ENCODE data around the gene PTPRG.

The PTPRG gene

GRCh38 chr3:62142331-62143085 lies 581.1 kb downstream of the PTPRG start:
- H3K4me3 ChIP-seq (ENCODE audit: low read depth, low read length): no peak overlapping the region
- DNase-seq (ENCODE audit: low read depth): no peak
- no peak for TF ChIP-seq CTCF (IDR thresholded peaks at IDR 0.05; ENCODE audit: insufficient read depth, low read depth, low read length, missing control alignments)

GRCh38 chr3:62143843-62144450 lies 582.6 kb downstream of the PTPRG start:
- DNase-seq (ENCODE audit: low read depth): no peak
- no peak overlapping the region for H3K4me3 ChIP-seq (ENCODE audit: low read depth, low read length)
- no peak for TF ChIP-seq CTCF (IDR thresholded peaks at IDR 0.05; ENCODE audit: insufficient read depth, low read depth, low read length, missing control alignments)

- no peak for TF ChIP-seq CTCF (IDR thresholded peaks at IDR 0.05; ENCODE audit: insufficient read depth, low read depth, low read length, missing control alignments)
- H3K4me3 ChIP-seq (ENCODE audit: low read depth, low read length): no peak overlapping the region
- DNase-seq (ENCODE audit: low read depth): no peak
These were observed 583.1 kb downstream of the PTPRG start for GRCh38 chr3:62144482-62144881.

- H3K4me3 ChIP-seq (ENCODE audit: low read depth, low read length): no peak overlapping the region
- no peak for TF ChIP-seq CTCF (IDR thresholded peaks at IDR 0.05; ENCODE audit: insufficient read depth, low read depth, low read length, missing control alignments)
- DNase-seq (ENCODE audit: low read depth): no peak
These were observed 583.9 kb downstream of the PTPRG start for GRCh38 chr3:62145086-62145757.

GRCh38 chr3:62149539-62149938 lies 588.2 kb downstream of the PTPRG start:
- TF ChIP-seq CTCF (IDR thresholded peaks at IDR 0.05; ENCODE audit: insufficient read depth, low read depth, low read length, missing control alignments): no peak
- H3K4me3 ChIP-seq (ENCODE audit: low read depth, low read length): no peak overlapping the region
- no peak for DNase-seq (ENCODE audit: low read depth)

- no peak overlapping the region for H3K4me3 ChIP-seq (ENCODE audit: low read depth, low read length)
- no peak for TF ChIP-seq CTCF (IDR thresholded peaks at IDR 0.05; ENCODE audit: insufficient read depth, low read depth, low read length, missing control alignments)
- no peak for DNase-seq (ENCODE audit: low read depth)
These were observed 588.6 kb downstream of the PTPRG start for GRCh38 chr3:62149962-62150361.

All from GM12865 (cell line).